NCI-H187 treated with DMSO at 0.1 percent for 48 hours (cell line): ENCODE results near the gene THSD7B.

Experiments used
- DNase-seq: peaks from one replicate; lab custom pipeline; 2025; lab: John Stamatoyannopoulos, UW

The THSD7B gene

GRCh38 chr2:136823291-136823690, 57.9 kb downstream of the THSD7B start:
- DNase-seq, result no peak

- DNase-seq, result no peak
These were observed 62.8 kb downstream of the THSD7B start for GRCh38 chr2:136828162-136828561.

- no peak for DNase-seq
These were observed 63.4 kb downstream of the THSD7B start for GRCh38 chr2:136828774-136829173.

- no peak for DNase-seq
These were observed 79.2 kb downstream of the THSD7B start for GRCh38 chr2:136844546-136844945.

GRCh38 chr2:136858656-136859055, 93.3 kb downstream of the THSD7B start:
- no peak for DNase-seq

GRCh38 chr2:136860443-136860958, 95.2 kb downstream of the THSD7B start:
- DNase-seq, result no peak

GRCh38 chr2:136863468-136863867, 98.1 kb downstream of the THSD7B start:
- DNase-seq, result no peak

- no peak for DNase-seq
These were observed 98.5 kb downstream of the THSD7B start for GRCh38 chr2:136863874-136864273.

GRCh38 chr2:136871424-136871823, 106.1 kb downstream of the THSD7B start:
- DNase-seq, result no peak

GRCh38 chr2:136874258-136874657, 108.9 kb downstream of the THSD7B start:
- no peak for DNase-seq

GRCh38 chr2:136891100-136891499, 125.8 kb downstream of the THSD7B start:
- DNase-seq, result no peak

GRCh38 chr2:136894007-136894634, 128.8 kb downstream of the THSD7B start:
- DNase-seq, result no peak

GRCh38 chr2:136901732-136902131, 136.4 kb downstream of the THSD7B start:
- no peak for DNase-seq

- DNase-seq, result no peak
These were observed 140.4 kb downstream of the THSD7B start for GRCh38 chr2:136905779-136906178.

- DNase-seq, result no peak
These were observed 144.4 kb downstream of the THSD7B start for GRCh38 chr2:136909777-136910176.

GRCh38 chr2:136916131-136916530, 150.8 kb downstream of the THSD7B start:
- no peak for DNase-seq

GRCh38 chr2:136917411-136917881, 152.1 kb downstream of the THSD7B start:
- no peak for DNase-seq

GRCh38 chr2:136919682-136920081, 154.3 kb downstream of the THSD7B start:
- DNase-seq, result no peak

- DNase-seq, result no peak
These were observed 155.4 kb downstream of the THSD7B start for GRCh38 chr2:136920652-136921333.

GRCh38 chr2:136927156-136927555, 161.8 kb downstream of the THSD7B start:
- no peak for DNase-seq

- no peak for DNase-seq
These were observed 164.2 kb downstream of the THSD7B start for GRCh38 chr2:136929531-136929930.

GRCh38 chr2:136932700-136933099, 167.4 kb downstream of the THSD7B start:
- no peak for DNase-seq

GRCh38 chr2:136935119-136935518, 169.8 kb downstream of the THSD7B start:
- DNase-seq, result no peak

- DNase-seq, result no peak
These were observed 190.7 kb downstream of the THSD7B start for GRCh38 chr2:136956050-136956449.
